HEK293 (cell line): ENCODE data around the gene PTRH2.

ENCODE experiments used
- CTCF ChIA-PET: fragments of 350-600 bp; formaldehyde crosslinking; extraction: SDS; loops from one replicate; lab custom pipeline; 2021; ENCODE audit warnings: antibody characterized with exemption; lab: Yijun Ruan, JAX
- POLR2A ChIA-PET: fragments of 300-600 bp; formaldehyde crosslinking; extraction: SDS; loops from one replicate; lab custom pipeline; 2020; ENCODE audit warnings: antibody characterized with exemption, inconsistent platforms; lab: Yijun Ruan, JAX
- H3K27ac ChIP-seq: fragments of 200-500 bp; sonication (Bioruptor generic); 2 replicates; pipeline ENCODE4 v1.5.1; 2014; ENCODE audit warnings: low read depth, low read length, control low read depth, inconsistent platforms; ENCODE audit errors: extremely low read depth
- H3K36me3 ChIP-seq, 2 experiments: fragments of 200-500 bp in 1 of 2; sonication (Bioruptor generic) in 1 of 2; 1 replicate in 1 of 2; 2 replicates in 1 of 2; pipeline ENCODE4 v1.5.1; 2014 to 2017; ENCODE audit warnings: inconsistent platforms in 2 of 2, low read length in 2 of 2; ENCODE audit not compliant: control insufficient read depth in 2 of 2, insufficient read depth in 1 of 2
- H3K4me1 ChIP-seq: fragments of 200-500 bp; sonication (Bioruptor generic); 2 replicates; pipeline ENCODE4 v1.5.1; 2014; ENCODE audit warnings: mild to moderate bottlenecking, low read length, inconsistent platforms; ENCODE audit not compliant: control insufficient read depth, insufficient read depth
- H3K4me3 ChIP-seq: 2 replicates; pipeline ENCODE4 v1.5.1; 2011; ENCODE audit warnings: low read depth, mild to moderate bottlenecking, control low read depth, low read length, moderate library complexity
- H3K9me3 ChIP-seq: fragments of 200-500 bp; sonication (Bioruptor generic); 2 replicates; pipeline ENCODE4 v1.5.1; 2014; ENCODE audit warnings: low read depth, low read length, inconsistent platforms; ENCODE audit not compliant: control insufficient read depth, insufficient read depth
- FEZF1 ChIP-seq: fragments of 450-650 bp; formaldehyde crosslinking; IDR thresholded peaks from 2 replicates; pipeline ENCODE4 v1.5.1; 2016; ENCODE audit warnings: missing biosample characterization, missing genetic modification characterization
- GLIS2 ChIP-seq: fragments of 450-650 bp; formaldehyde crosslinking; IDR thresholded peaks from 2 replicates; pipeline ENCODE4 v1.5.1; 2016; ENCODE audit warnings: missing biosample characterization, missing genetic modification characterization
- PRDM1 ChIP-seq: fragments of 450-650 bp; formaldehyde crosslinking; IDR thresholded peaks from 2 replicates; pipeline ENCODE4; 2016; ENCODE audit warnings: missing biosample characterization, missing genetic modification characterization
- ZBTB17 ChIP-seq: fragments of 450-650 bp; formaldehyde crosslinking; IDR thresholded peaks from 2 replicates; pipeline ENCODE4 v1.5.1; 2016; ENCODE audit warnings: missing biosample characterization, missing genetic modification characterization
- ZEB2 ChIP-seq: fragments of 450-650 bp; formaldehyde crosslinking; IDR thresholded peaks from 2 replicates; pipeline ENCODE4 v1.5.1; 2016; ENCODE audit warnings: missing biosample characterization, missing genetic modification characterization
- ZNF184 ChIP-seq: fragments of 450-650 bp; IDR thresholded peaks from 2 replicates; pipeline ENCODE4 v1.5.1; 2018; ENCODE audit warnings: missing biosample characterization, mild to moderate bottlenecking, missing genetic modification characterization
- ZNF266 ChIP-seq: fragments of 450-650 bp; formaldehyde crosslinking; IDR thresholded peaks from 2 replicates; pipeline ENCODE4 v1.5.1; 2016; ENCODE audit warnings: missing biosample characterization, missing genetic modification characterization, low read depth
- ZNF366 ChIP-seq: fragments of 450-650 bp; formaldehyde crosslinking; conservative IDR thresholded peaks from 2 replicates; pipeline ENCODE4 v1.5.1; 2016; ENCODE audit warnings: missing biosample characterization, missing genetic modification characterization
- ZNF394 ChIP-seq: fragments of 450-650 bp; formaldehyde crosslinking; IDR thresholded peaks from 2 replicates; pipeline ENCODE4 v1.5.1; 2016; ENCODE audit warnings: missing biosample characterization, missing genetic modification characterization, mild to moderate bottlenecking, moderate library complexity, borderline replicate concordance
- ZNF629 ChIP-seq: fragments of 450-650 bp; formaldehyde crosslinking; IDR thresholded peaks from 2 replicates; pipeline ENCODE4 v1.5.1; 2017; ENCODE audit warnings: missing biosample characterization, missing genetic modification characterization
- ZNF660 ChIP-seq: fragments of 450-650 bp; IDR thresholded peaks from 2 replicates; pipeline ENCODE4 v1.5.1; 2018; ENCODE audit warnings: missing biosample characterization, mild to moderate bottlenecking, missing genetic modification characterization
- TF ChIP-seq, protein P1 (sequence below): fragments of 450-650 bp; formaldehyde crosslinking; IDR thresholded peaks from 2 replicates; pipeline ENCODE4 v1.5.1; 2016; ENCODE audit warnings: missing biosample characterization, missing genetic modification characterization
- TF ChIP-seq, protein P2 (sequence below): fragments of 450-650 bp; formaldehyde crosslinking; IDR thresholded peaks from 2 replicates; pipeline ENCODE4 v1.5.1; 2016; ENCODE audit warnings: missing biosample characterization, missing genetic modification characterization
- TF ChIP-seq, protein P3 (sequence below): fragments of 450-650 bp; formaldehyde crosslinking; IDR thresholded peaks from 2 replicates; pipeline ENCODE4 v1.5.1; 2017; ENCODE audit warnings: missing biosample characterization, mild to moderate bottlenecking, missing genetic modification characterization, moderate library complexity
- TF ChIP-seq, protein P4 (sequence below): fragments of 450-650 bp; IDR thresholded peaks from 2 replicates; pipeline ENCODE4 v1.5.1; 2018; ENCODE audit warnings: missing biosample characterization, missing genetic modification characterization
- TF ChIP-seq, protein P5 (sequence below): fragments of 450-650 bp; formaldehyde crosslinking; IDR thresholded peaks from 2 replicates; pipeline ENCODE4 v1.5.1; 2017; ENCODE audit warnings: missing biosample characterization, missing genetic modification characterization
- TF ChIP-seq, protein P6 (sequence below): fragments of 450-650 bp; formaldehyde crosslinking; IDR thresholded peaks from 2 replicates; pipeline ENCODE4 v1.5.1; 2016; ENCODE audit warnings: missing biosample characterization, missing genetic modification characterization

The PTRH2 gene

DNA sequence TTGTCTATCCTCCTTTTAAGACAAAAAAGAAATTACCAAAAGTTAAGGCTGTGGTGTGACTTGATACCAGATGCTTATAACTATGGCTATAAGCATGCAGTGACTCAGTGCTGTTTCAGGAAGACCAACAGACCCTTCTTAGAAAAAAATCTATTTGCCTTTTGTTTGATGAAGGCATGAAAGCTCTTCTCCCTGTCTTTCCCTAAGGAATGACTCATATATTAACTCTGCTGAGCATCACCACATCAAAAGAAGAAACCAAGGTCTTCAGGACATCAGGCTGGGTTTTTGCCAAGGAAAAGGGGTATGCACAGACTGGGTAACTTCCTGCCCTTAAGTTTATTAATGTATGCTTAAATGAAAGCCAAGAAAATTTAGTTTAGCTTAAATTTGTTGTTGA, 47.3 kb upstream of the PTRH2 start:
- CTCF ChIA-PET, result interaction anchor here (0.6 to 6.0 kb wide), 29 partner anchors 9 to 313 kb away, joined by 3 to 73 read pairs (median 5); partner anchors contain the start of genes PTRH2 and VMP1
- TF ChIP-seq GLIS2 (tag by site-specific recombination), result no peak
- TF ChIP-seq, protein P1, sequence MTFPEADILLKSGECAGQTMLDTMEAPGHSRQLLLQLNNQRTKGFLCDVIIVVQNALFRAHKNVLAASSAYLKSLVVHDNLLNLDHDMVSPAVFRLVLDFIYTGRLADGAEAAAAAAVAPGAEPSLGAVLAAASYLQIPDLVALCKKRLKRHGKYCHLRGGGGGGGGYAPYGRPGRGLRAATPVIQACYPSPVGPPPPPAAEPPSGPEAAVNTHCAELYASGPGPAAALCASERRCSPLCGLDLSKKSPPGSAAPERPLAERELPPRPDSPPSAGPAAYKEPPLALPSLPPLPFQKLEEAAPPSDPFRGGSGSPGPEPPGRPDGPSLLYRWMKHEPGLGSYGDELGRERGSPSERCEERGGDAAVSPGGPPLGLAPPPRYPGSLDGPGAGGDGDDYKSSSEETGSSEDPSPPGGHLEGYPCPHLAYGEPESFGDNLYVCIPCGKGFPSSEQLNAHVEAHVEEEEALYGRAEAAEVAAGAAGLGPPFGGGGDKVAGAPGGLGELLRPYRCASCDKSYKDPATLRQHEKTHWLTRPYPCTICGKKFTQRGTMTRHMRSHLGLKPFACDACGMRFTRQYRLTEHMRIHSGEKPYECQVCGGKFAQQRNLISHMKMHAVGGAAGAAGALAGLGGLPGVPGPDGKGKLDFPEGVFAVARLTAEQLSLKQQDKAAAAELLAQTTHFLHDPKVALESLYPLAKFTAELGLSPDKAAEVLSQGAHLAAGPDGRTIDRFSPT, result peak; percentile 39; the same call in 1 of the 2 replicates
- peak; percentile 26; the same call in 1 of the 2 replicates for TF ChIP-seq ZNF629 (tag by site-specific recombination)
- TF ChIP-seq ZEB2 (tag by site-specific recombination), result 0 out of 2 replicates have a peak, but pooled peaks have one; percentile 24
- TF ChIP-seq ZNF394, result 0 out of 2 replicates have a peak, but pooled peaks have one; percentile 19
- no peak for TF ChIP-seq ZNF266 (tag by site-specific recombination)
- 0 out of 2 replicates have a peak, but pooled peaks have one; percentile 34 for TF ChIP-seq FEZF1 (tag by site-specific recombination)
- TF ChIP-seq, protein P2, sequence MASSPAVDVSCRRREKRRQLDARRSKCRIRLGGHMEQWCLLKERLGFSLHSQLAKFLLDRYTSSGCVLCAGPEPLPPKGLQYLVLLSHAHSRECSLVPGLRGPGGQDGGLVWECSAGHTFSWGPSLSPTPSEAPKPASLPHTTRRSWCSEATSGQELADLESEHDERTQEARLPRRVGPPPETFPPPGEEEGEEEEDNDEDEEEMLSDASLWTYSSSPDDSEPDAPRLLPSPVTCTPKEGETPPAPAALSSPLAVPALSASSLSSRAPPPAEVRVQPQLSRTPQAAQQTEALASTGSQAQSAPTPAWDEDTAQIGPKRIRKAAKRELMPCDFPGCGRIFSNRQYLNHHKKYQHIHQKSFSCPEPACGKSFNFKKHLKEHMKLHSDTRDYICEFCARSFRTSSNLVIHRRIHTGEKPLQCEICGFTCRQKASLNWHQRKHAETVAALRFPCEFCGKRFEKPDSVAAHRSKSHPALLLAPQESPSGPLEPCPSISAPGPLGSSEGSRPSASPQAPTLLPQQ (tag by site-specific recombination), result no peak
- TF ChIP-seq, protein P3, sequence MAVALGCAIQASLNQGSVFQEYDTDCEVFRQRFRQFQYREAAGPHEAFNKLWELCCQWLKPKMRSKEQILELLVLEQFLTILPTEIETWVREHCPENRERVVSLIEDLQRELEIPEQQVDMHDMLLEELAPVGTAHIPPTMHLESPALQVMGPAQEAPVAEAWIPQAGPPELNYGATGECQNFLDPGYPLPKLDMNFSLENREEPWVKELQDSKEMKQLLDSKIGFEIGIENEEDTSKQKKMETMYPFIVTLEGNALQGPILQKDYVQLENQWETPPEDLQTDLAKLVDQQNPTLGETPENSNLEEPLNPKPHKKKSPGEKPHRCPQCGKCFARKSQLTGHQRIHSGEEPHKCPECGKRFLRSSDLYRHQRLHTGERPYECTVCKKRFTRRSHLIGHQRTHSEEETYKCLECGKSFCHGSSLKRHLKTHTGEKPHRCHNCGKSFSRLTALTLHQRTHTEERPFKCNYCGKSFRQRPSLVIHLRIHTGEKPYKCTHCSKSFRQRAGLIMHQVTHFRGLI (tag by site-specific recombination), result no peak
- 0 out of 2 replicates have a peak, but pooled peaks have one; percentile 9 for TF ChIP-seq PRDM1 (tag by site-specific recombination)
- TF ChIP-seq, protein P4, sequence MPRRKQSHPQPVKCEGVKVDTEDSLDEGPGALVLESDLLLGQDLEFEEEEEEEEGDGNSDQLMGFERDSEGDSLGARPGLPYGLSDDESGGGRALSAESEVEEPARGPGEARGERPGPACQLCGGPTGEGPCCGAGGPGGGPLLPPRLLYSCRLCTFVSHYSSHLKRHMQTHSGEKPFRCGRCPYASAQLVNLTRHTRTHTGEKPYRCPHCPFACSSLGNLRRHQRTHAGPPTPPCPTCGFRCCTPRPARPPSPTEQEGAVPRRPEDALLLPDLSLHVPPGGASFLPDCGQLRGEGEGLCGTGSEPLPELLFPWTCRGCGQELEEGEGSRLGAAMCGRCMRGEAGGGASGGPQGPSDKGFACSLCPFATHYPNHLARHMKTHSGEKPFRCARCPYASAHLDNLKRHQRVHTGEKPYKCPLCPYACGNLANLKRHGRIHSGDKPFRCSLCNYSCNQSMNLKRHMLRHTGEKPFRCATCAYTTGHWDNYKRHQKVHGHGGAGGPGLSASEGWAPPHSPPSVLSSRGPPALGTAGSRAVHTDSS (tag by site-specific recombination), result peak; percentile 83
- peak; percentile 32; the same call in 1 of the 2 replicates for TF ChIP-seq ZBTB17 (tag by site-specific recombination)
- TF ChIP-seq ZNF184, result 0 out of 2 replicates have a peak, but pooled peaks have one; percentile 8
- TF ChIP-seq, protein P5, sequence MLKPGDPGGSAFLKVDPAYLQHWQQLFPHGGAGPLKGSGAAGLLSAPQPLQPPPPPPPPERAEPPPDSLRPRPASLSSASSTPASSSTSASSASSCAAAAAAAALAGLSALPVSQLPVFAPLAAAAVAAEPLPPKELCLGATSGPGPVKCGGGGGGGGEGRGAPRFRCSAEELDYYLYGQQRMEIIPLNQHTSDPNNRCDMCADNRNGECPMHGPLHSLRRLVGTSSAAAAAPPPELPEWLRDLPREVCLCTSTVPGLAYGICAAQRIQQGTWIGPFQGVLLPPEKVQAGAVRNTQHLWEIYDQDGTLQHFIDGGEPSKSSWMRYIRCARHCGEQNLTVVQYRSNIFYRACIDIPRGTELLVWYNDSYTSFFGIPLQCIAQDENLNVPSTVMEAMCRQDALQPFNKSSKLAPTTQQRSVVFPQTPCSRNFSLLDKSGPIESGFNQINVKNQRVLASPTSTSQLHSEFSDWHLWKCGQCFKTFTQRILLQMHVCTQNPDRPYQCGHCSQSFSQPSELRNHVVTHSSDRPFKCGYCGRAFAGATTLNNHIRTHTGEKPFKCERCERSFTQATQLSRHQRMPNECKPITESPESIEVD (tag by site-specific recombination), result peak; percentile 24; the same call in 1 of the 2 replicates
- peak; percentile 60; the same call in 1 of the 2 replicates for TF ChIP-seq ZNF660
- TF ChIP-seq, protein P6, sequence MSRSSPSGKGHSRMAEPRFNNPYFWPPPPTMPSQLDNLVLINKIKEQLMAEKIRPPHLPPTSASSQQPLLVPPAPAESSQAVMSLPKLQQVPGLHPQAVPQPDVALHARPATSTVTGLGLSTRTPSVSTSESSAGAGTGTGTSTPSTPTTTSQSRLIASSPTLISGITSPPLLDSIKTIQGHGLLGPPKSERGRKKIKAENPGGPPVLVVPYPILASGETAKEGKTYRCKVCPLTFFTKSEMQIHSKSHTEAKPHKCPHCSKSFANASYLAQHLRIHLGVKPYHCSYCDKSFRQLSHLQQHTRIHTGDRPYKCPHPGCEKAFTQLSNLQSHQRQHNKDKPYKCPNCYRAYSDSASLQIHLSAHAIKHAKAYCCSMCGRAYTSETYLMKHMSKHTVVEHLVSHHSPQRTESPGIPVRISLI (tag by site-specific recombination), result no peak
- TF ChIP-seq ZNF366 (tag by site-specific recombination), result 0 out of 2 replicates have a peak, but pooled peaks have one; percentile 14
- peaks cover 19% of the 10 kb centered on the region for H3K4me1 ChIP-seq
- POLR2A ChIA-PET, result interaction anchor here (0.6 to 3.3 kb wide), 14 partner anchors 25 to 139 kb away, joined by 3 to 50 read pairs (median 10); partner anchors contain the start of genes CLTC, RPS6KB1 and TUBD1
- no peaks in the 10 kb centered on the region for H3K9me3 ChIP-seq
- no peak overlapping the region for H3K4me3 ChIP-seq
- H3K36me3 ChIP-seq, result peaks cover 7 to 10% of the 10 kb centered on the region in 2 experiments; a peak in 2 of 3 replicates
- H3K27ac ChIP-seq, result peak overlapping the region; percentile 28; the same call in 1 of the 2 replicates
